Activated CD8-positive, alpha-beta T cell treated with anti-CD3 and anti-CD28 coated beads for 36 hours (primary cell): ENCODE measurements around the gene CEP41. TPM values are rescaled to one million over a fixed set of nuclear protein-coding genes. Genes with fewer than 3 reads are reported as not detected.

Source experiments
- ATAC-seq: fragments of 200-7000 bp; cut with Tn5 transposase; one replicate; pipeline ENCODE4 v1.10.0; 2021; ENCODE audit warnings: mild to moderate bottlenecking, moderate library complexity
- CTCF ChIA-PET: fragments of 350-600 bp; sonication (Branson Sonifier 250); formaldehyde crosslinking; loops from one replicate; lab custom pipeline; 2021; ENCODE audit warnings: antibody characterized with exemption; lab: Charles Lee
- POLR2A ChIA-PET: fragments of 350-600 bp; sonication (Branson Sonifier 250); formaldehyde crosslinking; loops from one replicate; lab custom pipeline; 2021; ENCODE audit warnings: antibody characterized with exemption; lab: Charles Lee
- DNase-seq: peaks from one replicate; pipeline ENCODE4 v3.0.0-alpha.2; 2020
- H3K27ac Mint-ChIP-seq: one replicate; pipeline ENCODE4 v1.8.0; 2021; ENCODE audit warnings: mild to moderate bottlenecking, mixed read lengths
- H3K27me3 Mint-ChIP-seq: one replicate; pipeline ENCODE4 v1.8.0; 2021; ENCODE audit warnings: mixed read lengths
- H3K36me3 Mint-ChIP-seq: one replicate; pipeline ENCODE4 v1.8.0; 2021; ENCODE audit warnings: low read depth, mixed read lengths
- H3K4me1 Mint-ChIP-seq: one replicate; pipeline ENCODE4 v1.8.0; 2021; ENCODE audit warnings: low read depth, mixed read lengths
- H3K4me3 Mint-ChIP-seq: one replicate; pipeline ENCODE4 v1.8.0; 2021; ENCODE audit warnings: mild to moderate bottlenecking, moderate library complexity, mixed read lengths
- H3K9me3 Mint-ChIP-seq: one replicate; pipeline ENCODE4 v1.8.0; 2021; ENCODE audit warnings: mixed read lengths
- CTCF ChIP-seq: fragments of 200-600 bp; IDR thresholded peaks from one replicate; pipeline ENCODE4 v1.8.0; 2022; ENCODE audit warnings: antibody characterized with exemption, mild to moderate bottlenecking
- intact Hi-C: fragments of 100-400 bp; cut with micrococcal nuclease; formaldehyde crosslinking; loops from one replicate; pipeline ENCODE4 v1.10.0; 2022
- total RNA-seq, 2 experiments: library from RNA; stranded (reverse); gene quantifications; one replicate each; pipeline ENCODE4 v1.2.3, GENCODE V29; 2021

CEP41 gene
- total RNA-seq, 2 experiments from 2014 or later = 28.0 to 28.1 TPM

GRCh38 chr7:130430115-130430514, 10.7 kb downstream of the CEP41 start:
- Mint-ChIP-seq H3K27ac (no peak overlapping the region), H3K27me3 (no peaks in the 10 kb centered on the region), H3K9me3 (no peaks in the 10 kb centered on the region), H3K36me3 (peaks cover 11% of the 10 kb centered on the region), H3K4me1 (peaks cover 35% of the 10 kb centered on the region), H3K4me3 (no peak overlapping the region)
- ATAC-seq = no peak
- DNase-seq = no peak
- no peak for TF ChIP-seq CTCF
- POLR2A ChIA-PET = no interaction called here
- CTCF ChIA-PET = no interaction called here
- intact Hi-C loops = no loop called here

GRCh38 chr7:130429019-130429418, 11.8 kb downstream of the CEP41 start:
- ChIA-PET POLR2A (interaction anchor here (0.6 to 1.0 kb wide), 2 partner anchors 11 to 261 kb away, joined by 3 read pairs; no protein-coding TSS in a partner anchor), CTCF (no interaction called here)
- no peak for ATAC-seq
- Mint-ChIP-seq H3K9me3 (no peaks in the 10 kb centered on the region), H3K36me3 (peaks cover 12% of the 10 kb centered on the region), H3K4me1 (peaks cover 34% of the 10 kb centered on the region), H3K27ac (no peak overlapping the region), H3K4me3 (no peak overlapping the region), H3K27me3 (no peaks in the 10 kb centered on the region)
- intact Hi-C loops = no loop called here
- no peak for TF ChIP-seq CTCF
- no peak for DNase-seq

DNA sequence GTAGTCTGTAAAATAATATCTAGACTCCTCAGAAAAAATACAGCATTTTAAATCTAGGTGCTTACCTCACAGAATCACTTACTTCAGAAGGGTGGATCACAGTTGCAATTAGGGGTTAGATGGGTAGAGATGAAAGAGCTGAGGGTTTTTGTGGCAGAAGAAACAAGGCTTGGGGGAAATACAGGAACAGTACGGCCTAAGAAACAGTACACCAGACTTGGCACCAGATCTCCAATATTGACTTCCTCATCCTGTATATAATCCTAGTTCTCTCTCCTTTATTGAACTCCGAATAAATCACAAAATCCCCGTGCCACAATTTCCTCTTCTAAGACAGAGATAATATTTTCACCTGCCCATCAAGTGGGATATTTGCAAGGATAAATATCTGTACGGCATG, 14.3 kb downstream of the CEP41 start:
- Mint-ChIP-seq H3K4me3 (no peak overlapping the region), H3K36me3 (peaks cover 13% of the 10 kb centered on the region), H3K27ac (peak overlapping the region; percentile 9), H3K9me3 (no peaks in the 10 kb centered on the region), H3K4me1 (peaks cover 50% of the 10 kb centered on the region), H3K27me3 (no peaks in the 10 kb centered on the region)
- CTCF ChIA-PET = no interaction called here
- ATAC-seq = no peak
- DNase-seq = no peak
- TF ChIP-seq CTCF = no peak
- POLR2A ChIA-PET = no interaction called here
- intact Hi-C loops = no loop called here

DNA sequence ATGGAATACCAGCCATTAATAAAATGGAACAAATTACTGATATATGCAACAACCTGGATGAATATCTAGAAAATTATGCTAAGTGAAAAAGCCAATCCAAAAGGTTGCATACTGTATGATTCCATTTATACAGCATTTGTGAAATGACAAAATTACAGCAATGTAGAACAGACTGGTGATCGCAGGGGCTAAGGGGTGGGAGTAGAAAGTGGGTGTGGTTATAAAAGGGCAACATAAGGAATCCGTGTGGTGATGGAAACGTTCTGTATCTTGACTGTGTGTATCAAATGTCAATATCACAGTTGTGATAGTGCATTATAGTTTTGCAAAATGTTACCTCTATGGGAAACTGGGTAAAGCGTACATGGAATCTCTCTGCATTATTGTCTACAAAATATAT, 15.0 kb downstream of the CEP41 start:
- no peaks in the 10 kb centered on the region for H3K9me3 Mint-ChIP-seq
- H3K4me1 Mint-ChIP-seq = peaks cover 56% of the 10 kb centered on the region
- CTCF ChIA-PET = no interaction called here
- no peak for DNase-seq
- peak overlapping the region; percentile 23 for H3K27ac Mint-ChIP-seq
- POLR2A ChIA-PET = no interaction called here
- no peaks in the 10 kb centered on the region for H3K27me3 Mint-ChIP-seq
- intact Hi-C loops = no loop called here
- no peak for ATAC-seq
- H3K4me3 Mint-ChIP-seq = no peak overlapping the region
- H3K36me3 Mint-ChIP-seq = peaks cover 16% of the 10 kb centered on the region
- TF ChIP-seq CTCF = no peak

- ATAC-seq = no peak
- no peak overlapping the region for H3K27ac Mint-ChIP-seq
- ChIA-PET POLR2A (interaction anchor here (1.2 kb wide), 1 partner anchor 19 kb away, joined by 3 read pairs; no protein-coding TSS in a partner anchor), CTCF (interaction anchor here (0.6 kb wide), 1 partner anchor 233 kb away, joined by 3 read pairs; no protein-coding TSS in a partner anchor)
- intact Hi-C loops = no loop called here
- peaks cover 68% of the 10 kb centered on the region for H3K4me1 Mint-ChIP-seq
- H3K4me3 Mint-ChIP-seq = no peak overlapping the region
- peaks cover 19% of the 10 kb centered on the region for H3K36me3 Mint-ChIP-seq
- no peak for TF ChIP-seq CTCF
- no peak for DNase-seq
- H3K27me3 Mint-ChIP-seq = no peaks in the 10 kb centered on the region
- H3K9me3 Mint-ChIP-seq = no peaks in the 10 kb centered on the region
Measured at GRCh38 chr7:130423501-130424037, 17.2 kb downstream of the CEP41 start.
